Astrocyte of the spinal cord (primary cell): ENCODE results near the gene TP53.
A peak's percentile ranks its signal among the peaks of the same experiment; 100 is the strongest.
"Not testable (repeated sequence)": the region's sequence is repeated elsewhere in the genome, so short reads cannot be mapped to it uniquely, and the experiment has no call there.

Experiments used
- DNase-seq: peaks from one replicate; pipeline ENCODE4 v3.0.0; 2011; ENCODE audit warnings: low read depth, low spot score
- H3K4me3 ChIP-seq: 2 replicates; pipeline ENCODE4 v1.5.1; 2011; ENCODE audit warnings: low read depth, mild to moderate bottlenecking, low read length, moderate library complexity
- in situ Hi-C: cut with HindIII; loops from 2 replicates; pipeline ENCODE4 v1.10.0; 2017; ENCODE audit warnings: low sequenced_read_pairs
- TF ChIP-seq, protein P1 (sequence below): IDR thresholded peaks from 2 replicates; pipeline ENCODE4 v1.5.1; 2012; ENCODE audit warnings: low read depth, mild to moderate bottlenecking, low read length, inconsistent platforms

Gene TP53

DNA sequence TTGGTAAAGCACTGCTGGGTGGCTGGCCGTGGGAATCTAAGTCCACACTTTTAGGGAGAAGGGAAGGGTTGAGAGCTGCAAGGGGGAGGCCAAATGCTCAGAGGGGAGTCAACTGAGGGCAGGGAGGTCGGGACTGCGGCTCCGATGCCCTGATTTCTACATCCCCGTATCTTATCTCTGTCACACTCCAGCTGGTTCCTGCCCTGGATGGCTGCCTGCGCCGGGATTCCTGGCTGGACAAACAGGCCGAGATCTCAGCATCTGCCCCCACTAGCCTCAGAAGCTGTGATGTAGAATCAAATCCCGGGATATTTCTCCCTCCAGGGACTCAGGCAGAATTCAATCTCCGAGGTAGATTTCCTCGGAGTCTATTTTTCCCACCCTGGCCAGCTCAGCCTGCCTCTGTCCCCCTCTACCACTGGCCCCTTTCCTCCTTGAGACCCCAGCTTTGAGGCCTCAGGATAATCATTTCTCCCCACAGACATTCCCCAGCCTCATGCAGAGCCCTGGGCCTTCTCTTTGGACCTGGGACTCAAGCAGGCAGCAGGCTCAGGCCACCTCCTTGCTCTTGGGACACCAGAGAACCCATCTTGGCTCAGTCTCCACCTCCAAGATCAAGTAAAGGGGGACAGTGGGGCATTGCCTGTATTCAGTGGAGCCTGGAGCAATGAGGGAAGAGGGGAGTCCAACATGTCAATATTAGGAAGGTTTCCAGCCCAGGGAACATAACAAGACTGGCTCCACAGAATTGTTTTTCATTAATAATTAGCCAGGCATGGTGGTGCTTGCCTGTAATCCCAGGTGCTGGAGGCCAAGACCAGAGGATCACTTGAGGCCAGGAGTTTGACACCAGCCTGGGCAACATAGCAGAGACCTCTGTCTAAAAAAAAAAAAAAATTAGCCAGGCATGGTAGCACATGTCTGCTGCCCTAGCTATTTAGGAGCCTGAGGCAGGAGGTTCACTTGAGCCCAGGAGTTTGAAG lies 55.6 kb downstream of the TP53 start:
- TF ChIP-seq, protein P1, sequence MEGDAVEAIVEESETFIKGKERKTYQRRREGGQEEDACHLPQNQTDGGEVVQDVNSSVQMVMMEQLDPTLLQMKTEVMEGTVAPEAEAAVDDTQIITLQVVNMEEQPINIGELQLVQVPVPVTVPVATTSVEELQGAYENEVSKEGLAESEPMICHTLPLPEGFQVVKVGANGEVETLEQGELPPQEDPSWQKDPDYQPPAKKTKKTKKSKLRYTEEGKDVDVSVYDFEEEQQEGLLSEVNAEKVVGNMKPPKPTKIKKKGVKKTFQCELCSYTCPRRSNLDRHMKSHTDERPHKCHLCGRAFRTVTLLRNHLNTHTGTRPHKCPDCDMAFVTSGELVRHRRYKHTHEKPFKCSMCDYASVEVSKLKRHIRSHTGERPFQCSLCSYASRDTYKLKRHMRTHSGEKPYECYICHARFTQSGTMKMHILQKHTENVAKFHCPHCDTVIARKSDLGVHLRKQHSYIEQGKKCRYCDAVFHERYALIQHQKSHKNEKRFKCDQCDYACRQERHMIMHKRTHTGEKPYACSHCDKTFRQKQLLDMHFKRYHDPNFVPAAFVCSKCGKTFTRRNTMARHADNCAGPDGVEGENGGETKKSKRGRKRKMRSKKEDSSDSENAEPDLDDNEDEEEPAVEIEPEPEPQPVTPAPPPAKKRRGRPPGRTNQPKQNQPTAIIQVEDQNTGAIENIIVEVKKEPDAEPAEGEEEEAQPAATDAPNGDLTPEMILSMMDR: no peak
- no peak for DNase-seq
- no peak overlapping the region for H3K4me3 ChIP-seq
- in situ Hi-C loops: no loop called here

DNA sequence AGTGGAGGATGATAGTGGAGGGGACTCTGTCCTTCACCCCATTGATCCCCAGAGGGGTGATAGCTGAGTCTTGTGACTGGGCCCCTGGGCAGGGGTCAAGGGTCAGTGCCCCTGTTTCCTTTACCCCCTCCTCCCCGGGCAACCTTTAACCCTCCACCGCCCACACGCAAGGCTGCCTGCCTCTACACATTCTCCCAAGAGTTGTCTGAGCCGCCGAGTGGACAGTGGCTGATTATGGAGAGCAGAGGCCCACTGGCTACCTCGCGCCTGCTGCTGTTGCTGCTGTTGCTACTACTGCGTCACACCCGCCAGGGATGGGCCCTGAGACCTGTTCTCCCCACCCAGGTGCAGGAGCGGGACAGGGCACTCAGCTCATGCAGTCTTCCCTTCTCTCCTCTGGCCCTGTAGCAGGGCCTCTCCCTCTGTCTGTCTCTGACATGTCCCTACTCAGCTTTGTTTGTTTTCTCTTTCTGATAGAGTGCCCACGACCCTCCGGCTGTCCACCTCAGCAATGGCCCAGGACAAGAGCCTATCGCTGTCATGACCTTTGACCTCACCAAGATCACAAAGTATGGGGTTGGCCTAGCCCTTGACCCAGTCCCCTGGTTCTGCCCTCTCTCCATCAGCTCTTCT lies 57.2 kb downstream of the TP53 start, which contains the start of gene SHBG:
Gene SHBG (plus strand): TSS at position 197 of the 633 bp plus-strand sequence. CDS start 38 bp downstream, at position 235.
- DNase-seq: no peak
- TF ChIP-seq, protein P1: no peak
- in situ Hi-C loops: no loop called here
- H3K4me3 ChIP-seq: no peak within 1 kb of the TSS

DNA sequence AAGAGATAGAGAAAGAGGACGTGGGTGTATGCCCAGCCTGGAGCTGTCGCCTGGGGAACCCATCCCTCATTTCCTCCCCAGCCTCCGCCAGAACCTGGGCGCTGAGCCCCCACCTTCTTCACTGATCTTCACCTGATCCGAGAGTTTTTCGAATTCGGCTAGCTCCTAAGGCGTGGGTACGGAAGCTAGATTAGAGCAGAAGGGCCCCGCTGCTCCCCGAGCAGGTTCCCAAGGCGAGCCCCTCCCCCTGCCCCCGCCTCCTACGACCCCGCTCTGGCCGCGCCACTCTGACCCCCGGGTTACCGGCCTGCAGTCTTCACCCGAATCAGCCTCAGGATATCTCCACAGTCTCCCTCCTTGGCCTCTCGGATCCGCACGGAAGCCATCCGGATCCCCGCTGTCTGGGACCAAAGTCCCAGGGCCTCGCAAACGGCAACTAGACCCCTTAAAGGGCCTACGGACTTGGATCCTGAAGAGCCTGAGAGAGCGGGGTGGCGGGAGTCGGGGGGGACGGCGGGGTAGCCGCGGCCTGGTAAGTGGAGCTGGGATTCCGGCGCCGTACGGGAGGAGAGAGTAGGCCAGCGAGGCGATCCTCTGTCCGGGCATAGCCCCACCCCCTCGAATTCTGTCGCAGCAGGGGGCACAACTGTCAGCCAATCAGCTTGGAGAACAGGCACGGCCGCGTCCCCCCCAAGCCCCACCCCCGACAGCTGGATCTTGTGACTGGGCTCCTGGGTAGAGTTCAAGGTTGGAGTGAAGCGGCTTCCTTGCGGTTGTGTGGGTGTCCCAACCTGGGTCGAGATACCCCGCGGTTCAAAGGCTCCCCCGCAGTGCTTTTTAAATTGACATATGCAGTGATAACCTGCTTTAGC lies 59.8 kb downstream of the TP53 start, which contains the start of gene SAT2:
Gene SAT2 (minus strand): TSS at position 572 of the 872 bp plus-strand sequence. CDS start 186 bp downstream, at position 386.
- TF ChIP-seq, protein P1: no peak
- H3K4me3 ChIP-seq: peak within 1 kb of the TSS; percentile 83
- DNase-seq: peak; percentile 93
- in situ Hi-C loops: no loop called here

DNA sequence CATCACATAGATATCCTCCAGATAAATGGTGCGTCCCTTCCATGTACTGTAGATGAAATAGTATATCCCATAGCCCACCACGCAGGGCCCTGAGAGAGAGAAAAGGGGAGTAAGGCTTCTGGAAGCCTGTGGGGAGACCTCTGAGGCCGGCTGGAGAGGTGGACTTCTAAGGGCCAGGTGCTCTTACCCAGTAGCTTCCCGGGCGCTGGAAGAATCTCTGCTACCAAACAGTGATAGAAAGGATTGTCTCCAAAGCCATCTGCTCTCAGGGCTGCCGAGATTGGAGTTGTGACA lies 60.4 kb downstream of the TP53 start:
- in situ Hi-C loops: no loop called here
- TF ChIP-seq, protein P1: no peak
- peak; percentile 5 for DNase-seq
- H3K4me3 ChIP-seq: peak overlapping the region; percentile 83

DNA sequence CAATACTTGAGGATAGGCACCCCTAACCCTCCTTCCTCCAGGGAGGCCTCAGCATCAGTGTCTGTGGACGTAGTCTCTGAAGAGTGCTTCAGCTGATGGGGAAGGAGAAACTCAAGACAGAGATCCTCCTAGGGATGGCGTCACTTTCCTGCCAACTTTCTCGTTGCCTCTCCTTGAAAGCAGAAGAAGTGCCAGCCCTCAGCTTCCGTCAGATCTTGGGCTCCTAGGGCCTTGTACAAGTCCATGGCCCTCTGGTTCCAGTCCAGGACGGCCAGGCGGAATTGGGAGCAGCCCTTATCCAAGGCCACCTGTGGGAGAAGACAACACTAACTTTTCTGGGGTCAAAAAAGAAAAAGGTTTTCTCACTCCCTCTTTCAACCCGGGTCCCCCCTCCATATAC lies 61.0 kb downstream of the TP53 start:
- no peak overlapping the region for H3K4me3 ChIP-seq
- no peak for DNase-seq
- TF ChIP-seq, protein P1: no peak
- in situ Hi-C loops: no loop called here

DNA sequence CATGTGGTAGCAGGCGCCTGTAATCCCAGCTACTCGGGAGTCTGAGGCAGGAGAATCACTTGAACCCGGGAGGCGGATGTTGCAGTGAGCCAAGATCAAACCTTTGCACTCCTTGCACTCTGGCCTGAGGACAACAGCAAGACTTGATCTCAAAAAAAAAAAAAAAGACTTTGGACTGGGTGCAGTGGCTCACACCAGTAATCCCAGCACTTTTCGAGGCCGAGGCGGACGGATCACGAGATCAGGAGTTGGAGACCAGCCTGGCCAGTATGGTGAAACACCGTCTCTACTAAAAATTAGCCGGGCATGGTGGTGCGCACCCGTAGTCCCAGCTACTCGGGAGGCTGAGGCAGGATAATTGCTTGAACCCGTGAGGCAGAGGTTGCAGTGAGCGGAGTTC lies 61.5 kb downstream of the TP53 start:
- in situ Hi-C loops, H3K4me3 ChIP-seq, DNase-seq: not testable (repeated sequence)
